CD4-positive, alpha-beta T cell treated with Interleukin-15 for 1 hour (primary cell): ENCODE data around the gene CHD1.

Source experiments
- DNase-seq: peaks from one replicate; pipeline ENCODE4 v3.0.0-alpha.2; 2020

Gene CHD1

GRCh38 chr5:98935206-98935605 is 6.4 kb upstream of the CHD1 start:
- no peak for DNase-seq

GRCh38 chr5:98934546-98934945 is 5.7 kb upstream of the CHD1 start:
- no peak for DNase-seq

- DNase-seq: peak; percentile 58
These were observed 4.8 kb upstream of the CHD1 start for GRCh38 chr5:98933445-98934072.

- no peak for DNase-seq
These were observed 2.4 kb upstream of the CHD1 start for GRCh38 chr5:98930972-98931762.

- DNase-seq: no peak
These were observed 997 bp upstream of the CHD1 start for GRCh38 chr5:98929710-98930298.

- DNase-seq: peak; percentile 30
These were observed 576 bp downstream of the CHD1 start for GRCh38 chr5:98927989-98928872.

GRCh38 chr5:98927242-98927988 is 1.4 kb downstream of the CHD1 start:
- DNase-seq: peak; percentile 80

GRCh38 chr5:98923966-98924365 is 4.8 kb downstream of the CHD1 start:
- DNase-seq: no peak

- DNase-seq: no peak
These were observed 6.8 kb downstream of the CHD1 start for GRCh38 chr5:98921947-98922505.

- DNase-seq: no peak
These were observed 11.4 kb downstream of the CHD1 start for GRCh38 chr5:98917433-98917832.

- no peak for DNase-seq
These were observed 12.3 kb downstream of the CHD1 start for GRCh38 chr5:98916540-98916939.

GRCh38 chr5:98913911-98914310 is 14.9 kb downstream of the CHD1 start:
- no peak for DNase-seq

GRCh38 chr5:98911280-98912040 is 17.3 kb downstream of the CHD1 start:
- no peak for DNase-seq

- DNase-seq: no peak
These were observed 19.4 kb downstream of the CHD1 start for GRCh38 chr5:98909363-98909762.

- no peak for DNase-seq
These were observed 20.9 kb downstream of the CHD1 start for GRCh38 chr5:98907951-98908350.

GRCh38 chr5:98906756-98907355 is 22.0 kb downstream of the CHD1 start:
- no peak for DNase-seq

GRCh38 chr5:98905857-98906688 is 22.7 kb downstream of the CHD1 start:
- no peak for DNase-seq

GRCh38 chr5:98904780-98905179 is 24.0 kb downstream of the CHD1 start:
- no peak for DNase-seq

- DNase-seq: no peak
These were observed 26.1 kb downstream of the CHD1 start for GRCh38 chr5:98902733-98903132.

GRCh38 chr5:98899456-98899855 is 29.4 kb downstream of the CHD1 start:
- DNase-seq: no peak
